Endothelial cell of umbilical vein (primary cell): ENCODE measurements around the gene PPP1R12C.

Experiments used
- EZH2 ChIP-seq: IDR thresholded peaks from 2 replicates; pipeline ENCODE4 v1.6.1; 2012; ENCODE audit warnings: borderline replicate concordance, low read depth, mild to moderate bottlenecking, moderate library complexity, low read length, inconsistent platforms; ENCODE audit not compliant: severe bottlenecking
- FOS ChIP-seq: IDR thresholded peaks from 2 replicates; pipeline ENCODE4 v1.6.1; 2011; ENCODE audit warnings: mild to moderate bottlenecking, low read length, moderate library complexity, borderline replicate concordance; ENCODE audit not compliant: insufficient read depth
- POLR2A ChIP-seq: IDR thresholded peaks from 2 replicates; pipeline ENCODE4 v1.6.1; 2012; ENCODE audit warnings: low read depth, mild to moderate bottlenecking, control low read depth, low read length
- POLR2AphosphoS5 ChIP-seq: IDR thresholded peaks from 2 replicates; pipeline ENCODE4 v1.6.1; 2012; ENCODE audit warnings: low read depth, mild to moderate bottlenecking, control low read depth, low read length, moderate library complexity; ENCODE audit not compliant: insufficient read depth
- TF ChIP-seq, protein P1 (sequence below), 2 donors: IDR thresholded peaks; 1 replicate in 1 of 2; 2 replicates in 1 of 2; pipeline ENCODE4 v1.5.1; 2011; ENCODE audit warnings: low read length in 2 of 2, mild to moderate bottlenecking in 2 of 2, moderate library complexity in 2 of 2, control low read depth in 1 of 2, inconsistent platforms in 1 of 2, low read depth in 1 of 2; ENCODE audit not compliant: insufficient read depth in 1 of 2; ENCODE audit errors: extremely low read depth in 1 of 2

- TF ChIP-seq, protein P1, sequence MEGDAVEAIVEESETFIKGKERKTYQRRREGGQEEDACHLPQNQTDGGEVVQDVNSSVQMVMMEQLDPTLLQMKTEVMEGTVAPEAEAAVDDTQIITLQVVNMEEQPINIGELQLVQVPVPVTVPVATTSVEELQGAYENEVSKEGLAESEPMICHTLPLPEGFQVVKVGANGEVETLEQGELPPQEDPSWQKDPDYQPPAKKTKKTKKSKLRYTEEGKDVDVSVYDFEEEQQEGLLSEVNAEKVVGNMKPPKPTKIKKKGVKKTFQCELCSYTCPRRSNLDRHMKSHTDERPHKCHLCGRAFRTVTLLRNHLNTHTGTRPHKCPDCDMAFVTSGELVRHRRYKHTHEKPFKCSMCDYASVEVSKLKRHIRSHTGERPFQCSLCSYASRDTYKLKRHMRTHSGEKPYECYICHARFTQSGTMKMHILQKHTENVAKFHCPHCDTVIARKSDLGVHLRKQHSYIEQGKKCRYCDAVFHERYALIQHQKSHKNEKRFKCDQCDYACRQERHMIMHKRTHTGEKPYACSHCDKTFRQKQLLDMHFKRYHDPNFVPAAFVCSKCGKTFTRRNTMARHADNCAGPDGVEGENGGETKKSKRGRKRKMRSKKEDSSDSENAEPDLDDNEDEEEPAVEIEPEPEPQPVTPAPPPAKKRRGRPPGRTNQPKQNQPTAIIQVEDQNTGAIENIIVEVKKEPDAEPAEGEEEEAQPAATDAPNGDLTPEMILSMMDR (IDR thresholded peaks at IDR 0.05; ENCODE audit: extremely low read depth in 1 of 2, insufficient read depth in 1 of 2, low read depth in 1 of 2, low read length in 2 of 2) = no peak
- TF ChIP-seq POLR2AphosphoS5 (no peak), POLR2A (no peak), EZH2 (no peak), FOS (no peak)
Measured at GRCh38 chr19:55109527-55110291, 7.7 kb downstream of the PPP1R12C start.
